Naive B cell (primary cell): Measurements from ENCODE around the gene DOCK9. TPM values are rescaled to one million over a fixed set of nuclear protein-coding genes. Genes with fewer than 3 reads are reported as not detected.

Source experiments
- ATAC-seq, 2 donors: fragments of 150-1000 bp; cut with Tn5 transposase; 2 replicates each; pipeline ENCODE4 v1.10.0; 2021; ENCODE audit warnings: low read depth in 2 of 2, mild to moderate bottlenecking in 2 of 2, moderate library complexity in 2 of 2
- DNase-seq: peaks from one replicate; pipeline ENCODE4 v3.0.0; 2022
- H3K27ac Mint-ChIP-seq, 6 donors: one replicate each; pipeline ENCODE4 v1.8.0; 2020 to 2022; ENCODE audit warnings: mild to moderate bottlenecking in 6 of 6, mixed read lengths in 6 of 6, moderate library complexity in 5 of 6, inconsistent platforms in 2 of 6
- H3K27me3 Mint-ChIP-seq, 3 donors: one replicate each; pipeline ENCODE4 v1.8.0; 2021 to 2022; ENCODE audit warnings: mixed read lengths in 3 of 3, mild to moderate bottlenecking in 1 of 3
- H3K36me3 Mint-ChIP-seq, 2 donors: one replicate each; pipeline ENCODE4 v1.8.0; 2020 to 2022; ENCODE audit warnings: mixed read lengths in 2 of 2, inconsistent platforms in 1 of 2, mild to moderate bottlenecking in 1 of 2
- H3K4me1 Mint-ChIP-seq, 3 donors: one replicate each; pipeline ENCODE4 v1.8.0; 2020 to 2022; ENCODE audit warnings: mixed read lengths in 3 of 3, inconsistent platforms in 1 of 3, mild to moderate bottlenecking in 1 of 3, moderate library complexity in 1 of 3
- H3K4me3 Mint-ChIP-seq, 8 donors: one replicate each; pipeline ENCODE4 v1.8.0; 2020 to 2022; ENCODE audit warnings: mild to moderate bottlenecking in 8 of 8, mixed read lengths in 8 of 8, moderate library complexity in 8 of 8, inconsistent platforms in 2 of 8
- H3K9me3 Mint-ChIP-seq, 7 donors: one replicate each; pipeline ENCODE4 v1.8.0; 2020 to 2022; ENCODE audit warnings: mixed read lengths in 7 of 7, mild to moderate bottlenecking in 5 of 7, inconsistent platforms in 2 of 7, moderate library complexity in 1 of 7
- polyA plus RNA-seq, 6 donors: library from polyadenylated mRNA; unstranded; fragments of 300-500 nt; fragmentation: Illumina TruSeq; gene quantifications; one replicate each; pipeline ENCODE4 v1.2.3, GENCODE V29; 2021; ENCODE audit warnings: low read depth in 6 of 6

Gene DOCK9
- polyA plus RNA-seq, 6 donors from 2014 or later, result 0.98 to 5.2 (median 2.3) TPM; not detected in 1

DNA sequence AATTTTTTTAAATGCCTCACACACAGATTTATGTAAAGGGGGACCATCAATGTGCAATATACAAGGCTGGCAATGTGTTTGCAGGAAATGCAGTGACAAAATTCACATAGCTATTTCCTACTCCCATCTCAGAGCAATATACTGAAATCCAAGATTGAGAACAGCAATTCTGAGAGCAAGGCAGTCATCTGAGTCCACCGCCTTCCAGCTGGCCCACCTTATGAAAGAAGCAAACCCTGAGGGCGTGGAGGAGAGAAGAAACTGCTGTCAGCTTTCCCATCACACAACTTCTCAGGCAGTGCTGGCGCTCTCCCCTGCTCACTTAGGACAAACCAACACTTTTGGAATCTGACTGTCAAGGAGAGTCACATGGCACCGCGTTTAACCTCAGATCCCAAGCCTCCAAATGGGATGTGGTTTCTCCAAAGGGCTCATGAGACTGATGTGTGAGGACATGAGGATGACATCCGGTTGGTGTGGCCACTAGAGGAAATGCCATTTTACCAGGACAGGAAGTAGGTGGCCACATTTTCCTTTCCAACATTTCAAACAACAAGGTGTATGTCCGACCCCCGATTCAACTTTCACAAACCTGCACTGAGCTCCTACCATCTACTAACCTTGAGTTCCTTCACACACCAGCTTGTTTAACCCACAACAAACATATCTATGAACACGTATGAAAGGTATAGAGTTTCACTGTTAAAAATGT lies 3.7 kb upstream of the DOCK9 start:
- Mint-ChIP-seq H3K4me3 (no peak overlapping the region), H3K4me1 (peaks cover 4 to 12% (median 6%) of the 10 kb centered on the region in 3 donors), H3K9me3 (peaks cover 0 to 2% (median 0%) of the 10 kb centered on the region in 7 donors), H3K27me3 (no peaks in the 10 kb centered on the region), H3K27ac (peak overlapping the region in 2 of 6 donors; percentile 15 to 63), H3K36me3 (peaks cover 0 to 5% of the 10 kb centered on the region in 2 donors)
- no peak for DNase-seq
- no peak for ATAC-seq

DNA sequence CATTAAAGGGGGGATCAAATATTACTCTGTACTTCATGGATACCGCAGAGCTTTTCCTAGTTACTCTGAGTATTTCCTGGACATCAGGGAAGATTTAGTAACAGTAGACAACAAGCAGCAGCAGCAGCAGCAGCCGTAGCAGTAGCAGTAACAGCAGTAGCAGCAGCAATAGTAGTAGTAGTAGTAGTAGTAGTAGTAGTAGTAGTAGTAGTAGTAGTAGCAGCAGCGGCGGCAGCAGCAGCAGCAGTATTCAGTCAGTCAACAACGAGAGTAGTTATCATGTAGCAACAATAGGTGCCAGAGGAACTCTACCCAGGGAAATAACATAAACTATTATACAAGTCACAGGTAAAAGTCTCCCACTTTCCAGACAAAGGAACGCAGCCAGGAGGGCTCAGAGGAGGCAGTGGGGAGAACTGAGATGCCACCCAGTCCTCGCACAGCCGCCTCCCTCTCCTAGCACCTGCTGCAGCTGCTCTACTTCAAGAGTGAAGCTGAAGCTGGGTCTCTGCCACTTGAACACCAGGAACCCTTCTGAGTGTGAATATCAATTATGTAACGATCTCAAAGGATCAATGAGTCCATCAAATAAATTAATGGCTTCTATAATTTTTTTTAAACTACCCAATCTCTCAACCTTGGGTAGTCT lies 1.3 kb upstream of the DOCK9 start:
- H3K4me1 Mint-ChIP-seq, result peaks cover 9 to 27% (median 26%) of the 10 kb centered on the region in 3 donors
- DNase-seq (no peak), ATAC-seq (no peak)
- H3K27me3 Mint-ChIP-seq, result no peaks in the 10 kb centered on the region
- H3K4me3 Mint-ChIP-seq, result peak overlapping the region in 1 of 8 donors; percentile 31
- peaks cover 0 to 5% of the 10 kb centered on the region in 2 donors for H3K36me3 Mint-ChIP-seq
- H3K27ac Mint-ChIP-seq, result peak overlapping the region in 2 of 6 donors; percentile 1 to 60
- H3K9me3 Mint-ChIP-seq, result peaks cover 0 to 2% (median 0%) of the 10 kb centered on the region in 7 donors

DNA sequence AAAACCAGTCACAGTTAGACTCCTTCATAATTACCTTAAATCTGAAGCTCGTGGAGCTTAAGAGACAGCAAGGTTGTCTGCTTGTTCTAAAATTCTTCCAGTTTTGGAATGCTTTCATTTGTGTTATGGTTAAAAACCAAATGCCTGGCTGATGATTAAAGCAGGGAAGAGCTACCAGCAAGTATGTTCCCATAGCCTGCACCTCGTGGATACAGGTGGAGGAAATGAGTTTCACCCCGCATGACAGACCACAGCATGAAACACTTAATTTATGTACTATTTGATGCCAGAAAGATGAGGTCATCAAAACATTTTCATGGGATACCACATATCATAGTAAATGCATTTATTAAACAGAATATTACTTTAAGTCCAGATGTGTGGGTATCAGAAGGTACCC lies 416 bp upstream of the DOCK9 start:
- Mint-ChIP-seq H3K36me3 (peaks cover 0 to 5% of the 10 kb centered on the region in 2 donors), H3K4me3 (no peak overlapping the region), H3K4me1 (peaks cover 13 to 33% (median 27%) of the 10 kb centered on the region in 3 donors), H3K27me3 (no peaks in the 10 kb centered on the region), H3K9me3 (peaks cover 0 to 2% (median 0%) of the 10 kb centered on the region in 7 donors), H3K27ac (peak overlapping the region in 1 of 6 donors; percentile 52)
- ATAC-seq, result no peak
- DNase-seq, result no peak

DNA sequence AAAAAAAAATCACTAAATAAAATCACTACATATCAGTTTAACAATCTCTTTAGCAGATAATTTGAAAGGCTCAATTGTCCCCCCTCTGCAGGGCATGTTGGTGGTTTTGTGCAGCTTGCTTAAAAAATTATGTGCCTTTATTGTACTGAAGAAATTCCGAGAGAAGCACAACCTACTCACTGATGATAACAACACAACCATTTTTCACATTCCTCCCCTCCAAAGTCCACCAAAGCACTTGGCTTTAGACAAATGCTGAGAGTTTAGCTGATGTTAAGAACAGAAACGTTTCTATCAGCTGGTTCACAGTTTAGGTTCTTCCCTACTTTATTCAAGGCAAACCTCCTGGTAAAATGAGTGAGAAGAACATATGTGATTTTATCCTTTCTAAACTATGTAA lies 923 bp downstream of the DOCK9 start:
- no peak overlapping the region for H3K4me3 Mint-ChIP-seq
- no peak overlapping the region for H3K27ac Mint-ChIP-seq
- DNase-seq, result no peak
- ATAC-seq, result no peak
- peaks cover 0 to 4% of the 10 kb centered on the region in 2 donors for H3K36me3 Mint-ChIP-seq
- no peaks in the 10 kb centered on the region for H3K27me3 Mint-ChIP-seq
- peaks cover 0 to 2% (median 0%) of the 10 kb centered on the region in 7 donors for H3K9me3 Mint-ChIP-seq
- peaks cover 12 to 33% (median 21%) of the 10 kb centered on the region in 3 donors for H3K4me1 Mint-ChIP-seq

DNA sequence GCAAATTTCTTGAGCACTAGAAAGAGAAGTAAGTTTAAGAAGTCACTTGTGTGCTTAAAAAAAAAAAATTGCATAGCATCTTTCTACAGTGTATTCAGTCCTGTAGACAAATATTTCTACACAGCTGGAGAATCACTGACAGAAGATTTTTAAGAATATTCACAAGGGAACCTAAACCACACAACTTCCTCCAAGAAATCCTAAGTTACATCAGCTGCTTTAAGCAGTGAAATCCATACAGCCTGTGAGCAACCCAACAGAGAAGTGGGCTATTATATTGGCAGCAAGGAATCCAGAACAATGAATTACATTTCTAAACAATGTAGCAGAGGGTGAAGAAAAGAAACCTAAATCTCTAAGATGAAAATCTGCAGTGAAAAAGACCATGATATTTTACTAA lies 1.5 kb downstream of the DOCK9 start:
- Mint-ChIP-seq H3K4me1 (peaks cover 9 to 27% (median 17%) of the 10 kb centered on the region in 3 donors), H3K27ac (peak overlapping the region in 1 of 6 donors; percentile 72), H3K9me3 (no peaks in the 10 kb centered on the region), H3K4me3 (no peak overlapping the region), H3K36me3 (no peaks in the 10 kb centered on the region), H3K27me3 (no peaks in the 10 kb centered on the region)
- ATAC-seq (no peak), DNase-seq (no peak)

DNA sequence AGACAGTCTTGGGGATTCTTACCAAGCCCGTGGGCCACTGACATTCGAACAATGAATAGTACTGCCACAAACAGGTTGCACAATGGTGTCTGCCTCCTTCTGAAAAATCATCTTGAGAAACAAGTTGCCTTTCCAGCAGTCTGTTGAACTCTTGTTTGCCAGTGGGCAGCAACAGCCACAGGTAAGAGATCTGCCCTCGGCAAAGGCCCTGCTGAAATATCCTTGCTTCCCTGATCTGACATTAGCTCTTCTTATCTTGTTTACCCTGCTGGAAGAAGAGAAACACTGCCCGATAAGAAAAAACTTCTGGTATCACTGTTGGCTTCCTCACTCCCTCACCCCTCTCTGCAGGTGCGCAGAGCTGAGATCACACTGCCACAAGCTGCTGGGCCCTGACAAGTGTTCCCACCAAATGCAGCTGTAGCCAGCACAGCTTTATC lies 2.0 kb downstream of the DOCK9 start:
- DNase-seq (no peak), ATAC-seq (no peak)
- Mint-ChIP-seq H3K27me3 (no peaks in the 10 kb centered on the region), H3K27ac (peak overlapping the region in 1 of 6 donors; percentile 72), H3K4me1 (peaks cover 9 to 27% (median 17%) of the 10 kb centered on the region in 3 donors), H3K4me3 (no peak overlapping the region), H3K9me3 (no peaks in the 10 kb centered on the region), H3K36me3 (no peaks in the 10 kb centered on the region)

DNA sequence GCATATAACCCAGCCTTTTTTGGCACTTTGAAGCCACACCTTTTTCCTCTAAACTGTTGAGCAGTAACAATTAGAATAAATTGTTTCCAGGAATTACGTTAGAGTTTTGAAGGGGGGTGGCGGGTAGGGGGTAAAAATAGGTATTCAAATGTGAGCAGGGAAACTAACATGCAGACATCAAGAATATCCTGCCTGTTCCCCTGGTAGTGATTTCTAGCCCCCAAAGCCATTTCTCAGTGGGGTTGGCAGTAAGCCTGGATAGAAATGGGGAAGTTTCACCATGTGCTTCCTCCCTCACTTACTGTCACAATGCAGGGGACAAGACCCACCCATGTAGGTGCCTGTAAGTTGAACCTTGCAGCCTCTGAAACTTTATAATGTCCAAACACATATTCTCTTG lies 3.8 kb downstream of the DOCK9 start:
- Mint-ChIP-seq H3K4me3 (peak overlapping the region in 1 of 8 donors; percentile 61), H3K4me1 (peaks cover 12 to 27% (median 23%) of the 10 kb centered on the region in 3 donors), H3K27me3 (no peaks in the 10 kb centered on the region), H3K36me3 (peaks cover 0 to 7% of the 10 kb centered on the region in 2 donors), H3K9me3 (no peaks in the 10 kb centered on the region), H3K27ac (peak overlapping the region in 3 of 6 donors; percentile 6 to 49 (median 44))
- ATAC-seq, result peak; percentile 56 to 70
- DNase-seq, result no peak

DNA sequence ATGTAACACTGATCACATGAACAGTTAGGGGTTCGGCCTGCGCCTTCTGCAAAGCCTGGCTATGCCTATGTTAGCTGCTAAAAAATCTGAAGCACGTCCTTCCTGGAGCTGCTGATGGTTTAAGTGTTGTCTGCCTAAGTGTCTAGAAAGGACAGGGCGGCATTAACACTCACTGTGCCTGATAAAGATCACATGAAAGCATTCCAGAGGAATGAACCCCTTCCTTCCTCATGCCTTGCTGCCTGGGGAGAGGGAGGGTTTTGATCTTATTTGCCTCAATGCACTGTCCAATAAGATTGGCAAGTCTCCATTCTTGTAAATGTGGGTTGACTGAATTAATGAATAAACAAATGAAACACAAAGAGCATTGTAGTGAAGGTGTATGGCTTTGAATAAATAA lies 5.2 kb downstream of the DOCK9 start:
- H3K4me1 Mint-ChIP-seq, result peaks cover 12 to 27% (median 25%) of the 10 kb centered on the region in 3 donors
- H3K27me3 Mint-ChIP-seq, result no peaks in the 10 kb centered on the region
- H3K9me3 Mint-ChIP-seq, result no peaks in the 10 kb centered on the region
- H3K36me3 Mint-ChIP-seq, result peaks cover 0 to 10% of the 10 kb centered on the region in 2 donors
- ATAC-seq, result no peak
- H3K27ac Mint-ChIP-seq, result peak overlapping the region in 1 of 6 donors; percentile 59
- DNase-seq, result no peak
- H3K4me3 Mint-ChIP-seq, result no peak overlapping the region

DNA sequence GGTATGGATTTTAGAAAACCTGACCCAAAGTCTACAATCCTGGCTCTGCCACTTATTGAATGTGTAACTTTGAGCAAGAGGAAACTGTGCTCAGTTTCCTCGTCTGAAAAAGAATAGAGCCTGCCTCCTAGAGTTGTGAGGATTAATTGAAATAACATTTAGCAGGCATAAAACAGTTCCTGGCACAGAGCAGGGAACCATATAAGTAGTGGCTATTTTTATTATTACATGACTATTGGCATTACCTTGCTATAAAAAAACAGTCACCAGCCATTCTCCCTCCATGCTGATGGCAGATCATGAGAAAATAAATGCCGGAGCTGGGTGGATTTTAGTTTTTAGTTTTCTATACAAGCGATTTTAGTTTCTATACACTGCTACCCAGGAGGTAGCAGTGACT lies 5.8 kb downstream of the DOCK9 start:
- no peaks in the 10 kb centered on the region for H3K27me3 Mint-ChIP-seq
- ATAC-seq (no peak), DNase-seq (no peak)
- peaks cover 12 to 27% (median 25%) of the 10 kb centered on the region in 3 donors for H3K4me1 Mint-ChIP-seq
- no peaks in the 10 kb centered on the region for H3K9me3 Mint-ChIP-seq
- H3K4me3 Mint-ChIP-seq, result no peak overlapping the region
- H3K36me3 Mint-ChIP-seq, result peaks cover 0 to 10% of the 10 kb centered on the region in 2 donors
- H3K27ac Mint-ChIP-seq, result no peak overlapping the region

DNA sequence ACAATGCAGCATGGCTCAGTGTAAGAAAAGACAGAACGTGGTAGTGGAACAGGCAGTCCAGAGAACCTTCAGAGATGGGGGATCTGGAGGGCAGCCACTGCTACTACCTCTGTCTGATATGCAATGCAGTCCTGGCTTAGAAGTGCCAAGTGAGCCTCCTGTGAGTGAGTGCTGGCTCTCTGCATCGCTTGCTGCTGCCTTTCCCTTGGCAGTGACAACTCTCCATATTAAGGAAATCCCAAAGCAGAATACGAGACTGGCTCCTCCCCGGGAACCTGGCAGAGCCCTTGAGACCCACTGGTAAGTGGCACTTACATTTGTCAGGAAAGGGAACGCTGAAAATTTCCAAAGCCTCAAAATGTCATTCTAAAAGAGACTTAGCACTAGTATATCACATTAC lies 7.5 kb downstream of the DOCK9 start:
- DNase-seq (no peak), ATAC-seq (no peak)
- no peak overlapping the region for H3K4me3 Mint-ChIP-seq
- H3K27me3 Mint-ChIP-seq, result no peaks in the 10 kb centered on the region
- no peak overlapping the region for H3K27ac Mint-ChIP-seq
- peaks cover 8 to 18% (median 17%) of the 10 kb centered on the region in 3 donors for H3K4me1 Mint-ChIP-seq
- H3K36me3 Mint-ChIP-seq, result peaks cover 0 to 10% of the 10 kb centered on the region in 2 donors
- no peaks in the 10 kb centered on the region for H3K9me3 Mint-ChIP-seq

DNA sequence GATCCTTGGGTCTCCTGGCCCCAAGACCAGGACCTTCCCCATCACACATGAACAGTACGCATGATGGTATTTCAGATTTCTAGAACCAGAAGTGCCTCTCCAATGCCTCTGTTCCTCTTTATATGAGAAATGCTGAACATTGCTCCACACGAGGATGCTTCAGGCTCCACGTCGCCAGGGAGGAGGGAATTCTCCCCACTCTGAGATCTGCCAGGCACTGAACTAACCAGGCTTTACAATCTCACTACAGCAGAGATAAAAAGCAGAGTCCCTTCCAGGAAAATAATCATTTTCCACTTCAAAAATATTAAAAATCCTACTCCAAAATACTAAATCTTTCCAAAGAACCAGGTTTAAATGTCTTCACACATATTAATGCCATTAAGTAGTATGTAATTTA lies 10.4 kb downstream of the DOCK9 start:
- ATAC-seq, result no peak
- no peak overlapping the region for H3K27ac Mint-ChIP-seq
- H3K4me1 Mint-ChIP-seq, result peaks cover 0 to 11% (median 7%) of the 10 kb centered on the region in 3 donors
- no peak for DNase-seq
- H3K27me3 Mint-ChIP-seq, result no peaks in the 10 kb centered on the region
- H3K4me3 Mint-ChIP-seq, result no peak overlapping the region
- H3K9me3 Mint-ChIP-seq, result peaks cover 0 to 3% (median 0%) of the 10 kb centered on the region in 7 donors
- peaks cover 0 to 10% of the 10 kb centered on the region in 2 donors for H3K36me3 Mint-ChIP-seq

DNA sequence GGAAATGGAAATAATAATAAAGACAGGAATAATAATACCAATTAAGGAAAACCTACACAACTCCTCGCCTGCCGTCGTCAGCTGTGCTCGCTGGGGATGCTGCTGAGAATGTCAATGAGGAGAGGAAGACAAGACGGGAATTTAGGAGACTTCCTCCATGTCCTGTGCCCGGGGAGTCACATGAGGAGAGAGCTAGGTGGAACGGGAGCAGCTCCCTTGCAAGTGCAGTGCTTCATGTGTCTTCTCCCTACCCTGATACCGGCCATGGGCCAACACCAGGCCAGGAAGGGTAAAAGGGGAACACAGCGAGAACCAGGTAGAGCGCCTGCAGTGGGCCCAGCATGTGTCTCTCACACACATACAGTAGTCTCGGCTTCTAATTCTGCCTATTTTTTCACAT lies 11.8 kb downstream of the DOCK9 start:
- Mint-ChIP-seq H3K4me3 (no peak overlapping the region), H3K27me3 (no peaks in the 10 kb centered on the region), H3K4me1 (peaks cover 0 to 13% (median 7%) of the 10 kb centered on the region in 3 donors), H3K27ac (peak overlapping the region in 2 of 6 donors; percentile 2 to 83), H3K9me3 (peaks cover 0 to 4% (median 0%) of the 10 kb centered on the region in 7 donors), H3K36me3 (peaks cover 0 to 10% of the 10 kb centered on the region in 2 donors)
- no peak for DNase-seq
- ATAC-seq, result no peak

DNA sequence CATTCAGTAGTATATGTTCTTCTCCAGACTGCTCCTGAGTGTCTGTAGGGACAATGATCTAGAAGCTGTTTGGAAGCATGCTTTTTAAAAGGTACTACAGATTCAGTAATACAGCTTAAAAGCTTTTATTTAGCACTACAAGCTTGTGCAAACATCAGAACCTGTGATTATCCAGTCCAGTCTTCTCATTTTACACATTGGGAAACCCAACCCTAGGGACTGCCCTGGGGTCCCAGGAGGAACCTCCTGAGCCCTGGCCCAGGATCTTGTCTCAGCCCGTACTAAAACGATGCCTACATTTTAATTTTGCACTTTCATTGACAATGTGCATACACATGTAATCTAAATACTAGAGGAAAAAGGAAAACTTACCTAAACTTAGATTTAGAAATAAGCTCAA lies 12.5 kb downstream of the DOCK9 start:
- H3K4me3 Mint-ChIP-seq, result no peak overlapping the region
- H3K4me1 Mint-ChIP-seq, result peaks cover 0 to 13% (median 7%) of the 10 kb centered on the region in 3 donors
- ATAC-seq (no peak), DNase-seq (no peak)
- no peak overlapping the region for H3K27ac Mint-ChIP-seq
- peaks cover 0 to 4% (median 0%) of the 10 kb centered on the region in 7 donors for H3K9me3 Mint-ChIP-seq
- H3K27me3 Mint-ChIP-seq, result no peaks in the 10 kb centered on the region
- H3K36me3 Mint-ChIP-seq, result peaks cover 0 to 10% of the 10 kb centered on the region in 2 donors

DNA sequence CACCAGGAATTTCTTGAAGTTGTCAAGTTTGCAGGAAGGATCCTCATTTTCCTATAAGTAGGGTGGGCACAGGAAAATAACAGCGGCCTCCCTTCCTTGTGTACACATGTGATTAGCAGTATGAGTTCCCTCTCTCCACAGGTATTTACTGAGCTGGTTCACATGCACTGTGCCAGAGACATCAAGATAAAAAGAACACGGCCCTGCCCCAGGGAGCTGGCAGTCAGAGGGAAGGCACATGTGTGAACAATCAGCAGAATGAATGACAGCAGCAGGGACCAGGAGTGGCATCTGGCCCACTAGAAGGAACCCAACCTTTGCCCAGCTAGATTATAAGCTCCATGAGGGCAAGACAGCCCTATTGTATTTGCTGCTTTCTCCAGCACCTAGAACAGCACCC lies 13.9 kb downstream of the DOCK9 start:
- Mint-ChIP-seq H3K9me3 (peaks cover 0 to 4% (median 0%) of the 10 kb centered on the region in 7 donors), H3K4me3 (no peak overlapping the region), H3K27ac (no peak overlapping the region), H3K36me3 (peaks cover 0 to under 1% of the 10 kb centered on the region in 2 donors), H3K27me3 (no peaks in the 10 kb centered on the region), H3K4me1 (peaks cover 0 to 6% (median 3%) of the 10 kb centered on the region in 3 donors)
- DNase-seq (no peak), ATAC-seq (no peak)
